Pancreas (tissue), 10 donors: Measurements from ENCODE around the gene HOXA6. TPM values are rescaled to one million over a fixed set of nuclear protein-coding genes. Genes with fewer than 3 reads are reported as not detected.

Source experiments
- ATAC-seq, 4 donors: fragments of 200-7000 bp; cut with Tn5 transposase; one replicate each; pipeline versions ENCODE4 v1.8.0 to v1.9.1; 2020; ENCODE audit warnings: mild to moderate bottlenecking in 4 of 4, moderate library complexity in 4 of 4
- DNase-seq, 6 donors: peaks; one replicate each; pipeline ENCODE4 v3.0.0-alpha.2; 2020
- FAIRE-seq: peaks from 2 replicates; lab custom pipeline; 2012; peaks lifted over from hg19 to GRCh38; lab: Jason Lieb, UNC
- H3K27ac ChIP-seq, 4 donors: fragments of 200-600 bp; sonication (generic); 1 replicate in 3 of 4; 2 replicates in 1 of 4; pipeline versions ENCODE4 v1.5.0 to v1.8.0; 2020
- H3K27me3 ChIP-seq, 4 donors: fragments of 200-600 bp; one replicate each; pipeline ENCODE4 v1.8.0; 2021
- H3K36me3 ChIP-seq, 3 donors: fragments of 200-600 bp; sonication (generic) in 1 of 3; one replicate each; pipeline versions ENCODE4 v1.5.0 to v1.8.0; 2020 to 2021
- H3K4me1 ChIP-seq, 3 donors: fragments of 200-600 bp; one replicate each; pipeline ENCODE4 v1.8.0; 2021
- H3K4me3 ChIP-seq, 4 donors: fragments of 200-600 bp; sonication (generic) in 2 of 4; one replicate each; pipeline versions ENCODE4 v1.5.0 to v1.8.0; 2020 to 2021
- H3K9me3 ChIP-seq, 4 donors: fragments of 200-600 bp; one replicate each; pipeline ENCODE4 v1.8.0; 2021
- WGBS, 2 donors: extraction: QIAGEN DNeasy Blood & Tissue Kit; methylation state at CpG; one replicate each; pipeline ENCODE4 v1.1.7; 2013; 5-methylcytosine and 5-hydroxymethylcytosine counted together
- intact Hi-C, 3 donors: fragments of 100-400 bp; cut with DNase I; formaldehyde crosslinking; loops; one replicate each; pipeline versions ENCODE4 v1.11.1 to v1.14.2; 2022
- polyA plus RNA-seq, 2 donors: library from polyadenylated mRNA; stranded (reverse); fragments of 200-250 nt; gene quantifications; one replicate each; pipeline ENCODE4 v1.2.3, GENCODE V29; 2013
- total RNA-seq, 6 donors: library from RNA; stranded (reverse); fragmentation: NEBNext Ultra II Directional in 4 of 6; extraction: Animal tissue kit (Norgen Biotek cat#: 25700) in 4 of 6; gene quantifications; one replicate each; pipeline versions ENCODE4 v1.2.1 to v1.2.4, GENCODE V29; 2021 to 2023
- TF ChIP-seq, protein P1 (sequence below), 4 donors: fragments of 200-600 bp; sonication (generic) in 3 of 4; IDR thresholded peaks; one replicate each; pipeline versions ENCODE4 v1.5.0 to v1.8.0; 2021; ENCODE audit warnings: antibody characterized with exemption in 4 of 4
- donor health status: healthy with polysubstance abuse.
- donor health status: DM: no; HTN: no; CAD: no; lungs with moderate emphysema.
- donor health status: DM: no; HTN: no; CAD: no.
- donor health status: control.
- donor health status: control.
- donor health status: Bipolar disorder and iron deficiency.
- donor health status: DM: yes; HTN: yes; CAD: no.
- donor health status: DM: no; HTN: no; CAD: no.
- donor health status: DM: no; HTN: no; CAD: no.
- donor health status: DM: yes; HTN: yes; CAD: no.

HOXA6 gene
- total and polyA plus RNA-seq, 8 donors = 0.12 to 0.34 TPM; not detected in 6

DNA sequence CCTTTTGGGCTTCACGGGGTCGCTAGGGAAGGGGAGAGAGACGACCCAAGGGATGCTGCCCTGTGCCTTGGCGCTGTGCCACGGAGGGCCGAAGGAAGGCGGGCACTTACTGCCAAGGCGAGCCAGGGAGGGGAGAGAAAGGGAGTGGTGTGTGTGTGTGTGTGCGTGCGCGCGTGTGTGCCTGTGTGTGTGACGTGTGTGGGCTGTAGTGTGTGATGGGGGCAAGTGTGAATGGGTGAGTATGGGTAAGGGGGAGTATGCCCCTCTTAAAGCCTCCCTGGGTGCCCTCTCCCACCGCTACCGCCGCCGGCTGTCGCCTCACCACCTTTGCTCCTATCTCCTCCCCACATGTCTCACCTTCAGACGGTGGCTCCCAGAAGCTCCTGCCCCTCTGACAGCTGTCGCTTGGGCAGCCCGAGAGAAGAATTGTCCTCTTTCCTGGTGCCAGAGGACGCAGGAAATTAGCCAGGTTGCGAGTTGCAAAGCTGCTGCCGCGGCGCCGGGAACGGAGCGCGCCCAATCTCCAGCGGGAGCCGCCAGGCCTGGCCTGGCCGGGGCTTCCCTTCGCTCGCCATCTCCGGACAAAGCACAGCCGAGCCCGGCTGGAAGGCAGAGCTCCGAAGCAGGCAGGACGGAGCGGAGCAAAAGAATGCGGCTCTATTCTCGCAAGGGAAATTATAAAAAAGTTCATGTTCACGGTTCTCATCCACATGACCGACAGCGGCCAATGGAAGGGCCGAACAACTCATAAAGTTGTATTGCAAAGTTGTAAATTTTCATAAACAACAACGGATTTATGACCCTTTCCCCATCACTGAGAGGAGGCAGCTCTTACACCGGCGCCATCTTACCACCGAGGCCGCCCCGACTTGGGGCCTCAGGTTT lies 4.6 kb upstream of the HOXA6 start, which contains the start of gene HOXA3:
Gene HOXA3 (minus strand): TSS at position 653 of the 885 bp plus-strand sequence. CDS start 41,943 bp downstream, outside the sequence.
- ATAC-seq (peak in 1 of 4 donors; percentile 24), FAIRE-seq (no peak), DNase-seq (peak in 5 of 6 donors; percentile 0 to 71 (median 10))
- Histone ChIP-seq H3K36me3 (no peaks in the 10 kb centered on the region), H3K9me3 (no peaks in the 10 kb centered on the region), H3K4me3 (peak within 1 kb of the TSS in 1 of 4 donors; percentile 42), H3K27ac (no peak within 1 kb of the TSS), H3K4me1 (peaks cover 0 to 12% (median 0%) of the 10 kb centered on the region in 3 donors), H3K27me3 (peaks cover 25 to 80% (median 39%) of the 10 kb centered on the region in 4 donors)
- TF ChIP-seq, protein P1, sequence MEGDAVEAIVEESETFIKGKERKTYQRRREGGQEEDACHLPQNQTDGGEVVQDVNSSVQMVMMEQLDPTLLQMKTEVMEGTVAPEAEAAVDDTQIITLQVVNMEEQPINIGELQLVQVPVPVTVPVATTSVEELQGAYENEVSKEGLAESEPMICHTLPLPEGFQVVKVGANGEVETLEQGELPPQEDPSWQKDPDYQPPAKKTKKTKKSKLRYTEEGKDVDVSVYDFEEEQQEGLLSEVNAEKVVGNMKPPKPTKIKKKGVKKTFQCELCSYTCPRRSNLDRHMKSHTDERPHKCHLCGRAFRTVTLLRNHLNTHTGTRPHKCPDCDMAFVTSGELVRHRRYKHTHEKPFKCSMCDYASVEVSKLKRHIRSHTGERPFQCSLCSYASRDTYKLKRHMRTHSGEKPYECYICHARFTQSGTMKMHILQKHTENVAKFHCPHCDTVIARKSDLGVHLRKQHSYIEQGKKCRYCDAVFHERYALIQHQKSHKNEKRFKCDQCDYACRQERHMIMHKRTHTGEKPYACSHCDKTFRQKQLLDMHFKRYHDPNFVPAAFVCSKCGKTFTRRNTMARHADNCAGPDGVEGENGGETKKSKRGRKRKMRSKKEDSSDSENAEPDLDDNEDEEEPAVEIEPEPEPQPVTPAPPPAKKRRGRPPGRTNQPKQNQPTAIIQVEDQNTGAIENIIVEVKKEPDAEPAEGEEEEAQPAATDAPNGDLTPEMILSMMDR (IDR thresholded peaks at IDR 0.05) = no peak
- 7 to 9% methylated on average over 48 to 53 of the region's 53 CpGs for WGBS, 2 donors
- intact Hi-C loops = loop anchor here in 1 of 3 donors (10.0 kb wide), 1 partner anchor 1297 kb away; no protein-coding TSS in a partner anchor

DNA sequence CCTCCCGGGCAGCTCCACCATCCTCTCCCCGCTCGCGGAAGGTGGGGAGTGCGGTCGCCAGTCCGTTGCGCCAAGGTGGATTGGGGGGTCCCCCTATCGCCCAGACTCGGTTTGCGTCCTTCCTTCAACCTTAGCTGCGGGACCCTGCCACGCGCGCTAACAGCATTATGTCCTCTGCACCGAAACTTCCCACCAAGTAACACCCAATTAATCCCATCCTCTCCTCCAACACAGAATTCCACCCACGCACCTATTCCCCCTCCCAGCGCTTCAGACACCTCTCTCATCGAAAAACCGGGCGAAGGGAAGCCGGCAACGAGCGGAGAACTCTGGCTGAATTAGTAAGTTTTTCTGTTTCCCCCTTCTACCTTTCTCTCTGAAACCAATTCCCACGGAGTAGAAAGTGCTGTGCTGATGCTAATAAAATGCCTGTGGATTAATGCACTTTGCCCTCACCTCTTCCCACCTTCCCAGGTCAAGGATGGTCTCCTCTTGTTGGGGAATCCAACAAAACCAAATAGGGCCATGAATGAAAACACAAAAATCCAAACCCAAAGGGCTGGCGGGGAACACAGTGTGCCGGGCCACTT lies 3.9 kb upstream of the HOXA6 start:
- TF ChIP-seq, protein P1 (IDR thresholded peaks at IDR 0.05) = no peak
- no peak for FAIRE-seq
- peaks cover 25 to 80% (median 38%) of the 10 kb centered on the region in 4 donors for H3K27me3 ChIP-seq
- peak overlapping the region in 2 of 4 donors; percentile 12 to 42 for H3K4me3 ChIP-seq
- H3K36me3 ChIP-seq = no peaks in the 10 kb centered on the region
- no peaks in the 10 kb centered on the region for H3K9me3 ChIP-seq
- no peak overlapping the region for H3K27ac ChIP-seq
- WGBS, 2 donors = 6 to 8% methylated on average over 27 of the region's 27 CpGs
- ATAC-seq = no peak
- peak in 3 of 6 donors; percentile 5 to 34 (median 10) for DNase-seq
- H3K4me1 ChIP-seq = peaks cover 0 to 12% (median 0%) of the 10 kb centered on the region in 3 donors
- intact Hi-C loops = loop anchor here in 1 of 3 donors (10.0 kb wide), 1 partner anchor 1297 kb away; no protein-coding TSS in a partner anchor

DNA sequence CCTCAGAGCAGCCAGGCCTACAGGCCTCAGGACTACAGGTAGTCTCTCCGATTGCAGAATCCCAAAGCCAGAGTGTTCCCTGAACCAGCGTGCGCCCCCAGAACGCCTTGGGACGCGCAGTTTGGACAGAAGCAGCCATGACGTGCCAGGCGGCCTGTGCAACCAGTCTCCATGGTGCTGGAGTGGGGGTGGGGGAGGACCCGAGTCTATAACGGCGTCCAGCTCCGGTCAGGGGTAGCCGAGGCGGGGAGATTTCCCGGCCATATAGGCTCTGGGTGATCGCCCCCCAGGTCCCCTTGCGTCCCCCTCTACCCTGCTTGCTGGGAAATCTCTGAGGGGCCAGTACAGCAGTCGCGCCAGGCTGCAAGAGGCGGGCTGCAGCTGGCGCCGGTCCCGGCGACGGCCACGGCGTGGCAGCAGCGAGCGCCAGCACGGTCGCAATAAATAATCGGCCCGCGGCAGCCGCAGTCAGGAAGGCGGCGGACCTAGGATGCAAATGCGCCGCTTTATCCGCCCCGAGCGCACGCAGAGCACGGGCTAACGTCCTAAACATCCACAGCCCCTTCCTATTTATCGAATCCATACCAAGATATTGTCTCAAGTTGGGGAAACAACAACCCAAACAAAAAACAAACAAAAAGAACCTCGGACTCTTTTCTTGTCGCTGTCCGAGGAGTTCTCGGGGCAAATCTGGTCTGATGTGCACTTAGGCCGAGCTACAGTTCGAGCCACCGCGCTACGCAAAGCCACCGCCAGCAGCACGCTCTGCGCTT lies 3.2 kb upstream of the HOXA6 start:
- Histone ChIP-seq H3K4me1 (peaks cover 0 to 12% (median 0%) of the 10 kb centered on the region in 3 donors), H3K27ac (no peak overlapping the region), H3K9me3 (no peaks in the 10 kb centered on the region), H3K4me3 (peak overlapping the region in 2 of 4 donors; percentile 12 to 42), H3K36me3 (no peaks in the 10 kb centered on the region), H3K27me3 (peaks cover 25 to 77% (median 33%) of the 10 kb centered on the region in 4 donors)
- ATAC-seq (peak; percentile 78 to 90 (median 86)), FAIRE-seq (no peak), DNase-seq (peak in 5 of 6 donors; percentile 36 to 86 (median 69))
- intact Hi-C loops = loop anchor here in 1 of 3 donors (10.0 kb wide), 1 partner anchor 1296 kb away; no protein-coding TSS in a partner anchor
- TF ChIP-seq, protein P1 (IDR thresholded peaks at IDR 0.05) = peak; percentile 61 to 80 (median 76)
- WGBS, 2 donors = 4 to 5% methylated on average over 57 to 58 of the region's 58 CpGs

DNA sequence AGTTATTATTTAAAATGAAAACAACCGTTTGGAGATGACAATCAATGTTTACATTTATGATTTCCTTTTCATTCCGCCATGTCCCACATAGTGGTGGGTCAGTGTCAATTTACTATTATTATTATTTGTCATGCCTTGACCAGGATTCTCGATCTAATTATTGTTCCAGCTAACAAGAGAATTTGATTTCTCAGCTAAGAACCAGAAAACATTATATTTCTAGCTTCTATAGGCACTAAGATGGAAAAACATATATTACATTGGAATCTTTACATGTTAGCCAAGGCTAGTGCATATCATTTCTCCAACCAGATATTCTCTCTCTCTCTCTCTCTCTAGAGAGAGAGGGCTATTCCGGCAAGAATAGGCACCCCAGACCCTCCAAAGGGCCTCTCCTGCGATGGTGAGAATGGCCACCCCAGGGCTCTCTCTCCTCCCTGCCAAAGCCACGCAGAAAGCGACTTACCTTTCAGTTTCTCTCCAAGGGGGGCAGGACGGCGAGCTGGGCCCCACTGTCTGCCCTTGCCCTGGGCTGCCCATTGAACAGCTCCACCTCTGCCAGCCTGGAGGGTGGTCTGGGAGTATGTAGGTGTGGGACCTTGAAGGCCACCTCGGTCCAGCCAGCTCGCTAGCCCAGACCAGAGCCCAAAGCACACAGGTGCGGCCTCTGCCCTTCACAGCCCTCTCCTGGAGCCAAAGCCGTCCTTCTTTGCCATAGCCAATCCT lies 2.4 kb upstream of the HOXA6 start:
- H3K9me3 ChIP-seq = no peaks in the 10 kb centered on the region
- ATAC-seq (no peak), FAIRE-seq (no peak), DNase-seq (peak in 1 of 6 donors; percentile 62)
- no peaks in the 10 kb centered on the region for H3K36me3 ChIP-seq
- WGBS, 2 donors = 39% methylated on average over 13 of the region's 13 CpGs
- H3K27ac ChIP-seq = no peak overlapping the region
- peak overlapping the region in 1 of 4 donors; percentile 42 for H3K4me3 ChIP-seq
- H3K27me3 ChIP-seq = peaks cover 18 to 76% (median 29%) of the 10 kb centered on the region in 4 donors
- H3K4me1 ChIP-seq = peaks cover 0 to 12% (median 0%) of the 10 kb centered on the region in 3 donors
- intact Hi-C loops = loop anchor here in 1 of 3 donors (10.0 kb wide), 1 partner anchor 1295 kb away; no protein-coding TSS in a partner anchor
- TF ChIP-seq, protein P1 (IDR thresholded peaks at IDR 0.05) = no peak
